Mesendoderm (in vitro differentiated cells): Measurements from ENCODE around the gene PLCXD3. TPM values are rescaled to one million over a fixed set of nuclear protein-coding genes. Genes with fewer than 3 reads are reported as not detected.

ENCODE experiments used
- DNase-seq: peaks from one replicate; pipeline ENCODE4 v3.0.0; 2013
- H2AK5ac ChIP-seq: 2 replicates; pipeline ENCODE4 v1.6.1; 2013; ENCODE audit warnings: low read length, inconsistent platforms
- H2BK120ac ChIP-seq: 2 replicates; pipeline ENCODE4 v1.6.1; 2013; ENCODE audit warnings: low read depth, mild to moderate bottlenecking, low read length, moderate library complexity, mixed read lengths
- H2BK15ac ChIP-seq: replicated peaks from 2 replicates; pipeline ENCODE4 v1.6.1; 2013; ENCODE audit warnings: low read depth, mild to moderate bottlenecking, moderate library complexity
- H2BK5ac ChIP-seq: 2 replicates; pipeline ENCODE4 v1.6.1; 2013; ENCODE audit warnings: low read length, inconsistent platforms
- H3K18ac ChIP-seq: 2 replicates; pipeline ENCODE4 v1.6.1; 2013; ENCODE audit warnings: mild to moderate bottlenecking, low read length, mixed read lengths
- H3K23ac ChIP-seq: one replicate; pipeline ENCODE4 v1.6.1; 2013; ENCODE audit warnings: low read length
- H3K27ac ChIP-seq: 2 replicates; pipeline ENCODE4 v1.5.1; 2013; ENCODE audit warnings: low read depth, mild to moderate bottlenecking, inconsistent platforms, low read length, moderate library complexity
- H3K27me3 ChIP-seq: 2 replicates; pipeline ENCODE4 v1.6.1; 2013; ENCODE audit warnings: low read length, control low read depth, mild to moderate bottlenecking, inconsistent platforms; ENCODE audit not compliant: insufficient read depth, poor library complexity
- H3K36me3 ChIP-seq: 2 replicates; pipeline ENCODE4 v1.6.1; 2013; ENCODE audit warnings: low read length, inconsistent platforms; ENCODE audit not compliant: control insufficient read depth, insufficient read depth
- H3K4ac ChIP-seq: one replicate; pipeline ENCODE4 v1.6.1; 2013; ENCODE audit warnings: low read depth, mild to moderate bottlenecking, low read length, moderate library complexity
- H3K4me1 ChIP-seq: 2 replicates; pipeline ENCODE4 v1.6.1; 2013; ENCODE audit warnings: low read depth, low read length, inconsistent platforms; ENCODE audit not compliant: control insufficient read depth
- H3K4me2 ChIP-seq: 2 replicates; pipeline ENCODE4 v1.6.1; 2013; ENCODE audit warnings: low read length
- H3K4me3 ChIP-seq: 2 replicates; pipeline ENCODE4 v1.5.1; 2013; ENCODE audit warnings: mild to moderate bottlenecking, low read length
- H3K56ac ChIP-seq: one replicate; pipeline ENCODE4 v1.6.1; 2013; ENCODE audit warnings: low read length
- H3K79me1 ChIP-seq: 2 replicates; pipeline ENCODE4 v1.6.1; 2013; ENCODE audit warnings: low read length, inconsistent platforms
- H3K79me2 ChIP-seq: 2 replicates; pipeline ENCODE4 v1.6.1; 2013; ENCODE audit warnings: mild to moderate bottlenecking, low read length; ENCODE audit not compliant: control insufficient read depth, insufficient read depth
- H3K9ac ChIP-seq: 2 replicates; pipeline ENCODE4 v1.6.1; 2013; ENCODE audit warnings: low read length, inconsistent platforms
- H4K5ac ChIP-seq: one replicate; pipeline ENCODE4 v1.6.1; 2013; ENCODE audit warnings: low read length
- H4K8ac ChIP-seq: one replicate; pipeline ENCODE4 v1.6.1; 2013; ENCODE audit warnings: low read depth, mild to moderate bottlenecking, control low read depth, low read length, moderate library complexity
- WGBS: extraction: QIAGEN DNeasy Blood & Tissue Kit; methylation state at CpG from one replicate; pipeline ENCODE4 v1.1.7; 2013; ENCODE audit warnings: low lambda C conversion rate, missing lambda C conversion rate; ENCODE audit not compliant: insufficient coverage; ENCODE audit errors: extremely low coverage; 5-methylcytosine and 5-hydroxymethylcytosine counted together
- polyA plus RNA-seq, 2 experiments: library from polyadenylated mRNA; stranded (reverse); fragments of 200-250 nt; gene quantifications; one replicate each; pipeline ENCODE4 v1.2.3, GENCODE V29; 2013

Gene PLCXD3, protein sequence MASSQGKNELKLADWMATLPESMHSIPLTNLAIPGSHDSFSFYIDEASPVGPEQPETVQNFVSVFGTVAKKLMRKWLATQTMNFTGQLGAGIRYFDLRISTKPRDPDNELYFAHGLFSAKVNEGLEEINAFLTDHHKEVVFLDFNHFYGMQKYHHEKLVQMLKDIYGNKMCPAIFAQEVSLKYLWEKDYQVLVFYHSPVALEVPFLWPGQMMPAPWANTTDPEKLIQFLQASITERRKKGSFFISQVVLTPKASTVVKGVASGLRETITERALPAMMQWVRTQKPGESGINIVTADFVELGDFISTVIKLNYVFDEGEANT
- 0.04 TPM for polyA plus RNA-seq (2013, experiment 1 of 2)
- polyA plus RNA-seq (2013, experiment 2 of 2): 0.04 TPM

DNA sequence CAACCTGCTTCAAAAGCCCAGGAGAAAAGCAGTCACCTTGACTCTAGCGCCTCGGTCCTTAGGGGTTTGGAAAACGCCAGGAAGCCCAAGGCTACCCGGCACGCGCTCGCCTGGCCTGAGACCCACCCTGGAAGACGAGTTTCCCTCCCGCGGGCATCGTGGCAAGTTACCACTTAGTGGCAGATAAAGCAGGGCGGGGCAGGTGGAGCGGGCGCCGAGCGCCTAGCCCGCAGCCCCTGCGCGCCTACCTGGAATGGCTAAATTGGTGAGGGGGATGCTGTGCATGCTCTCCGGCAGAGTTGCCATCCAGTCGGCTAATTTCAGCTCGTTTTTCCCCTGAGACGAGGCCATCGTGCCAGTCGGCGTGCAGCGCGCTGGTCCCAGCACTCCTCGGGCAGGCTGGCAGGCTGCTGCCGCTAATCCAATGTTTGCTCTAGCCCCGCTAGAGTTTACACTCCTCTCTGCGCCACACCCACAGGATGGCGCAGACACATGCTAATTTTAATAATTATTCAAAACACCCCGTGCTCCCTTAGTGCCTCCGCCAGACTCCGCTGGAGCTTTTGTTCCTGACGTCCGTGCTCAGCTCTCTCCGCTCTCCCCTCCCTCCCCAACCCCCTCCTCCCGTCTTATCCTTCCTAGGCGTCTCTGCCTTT, at the start of gene PLCXD3:
Gene PLCXD3, minus strand, starts transcription at position 426 of the 656 bp plus-strand sequence. Its CDS starts 75 bp downstream, at position 351.
- H3K4me2 ChIP-seq: peak within 1 kb of the TSS; percentile 79
- H4K8ac ChIP-seq: no peak within 1 kb of the TSS
- no peaks in the 10 kb centered on the region for H3K36me3 ChIP-seq
- peaks cover 3% of the 10 kb centered on the region for H3K4me1 ChIP-seq
- H3K56ac ChIP-seq: peak within 1 kb of the TSS; percentile 71
- DNase-seq: peak; percentile 29
- H3K79me2 ChIP-seq: no peaks in the 10 kb centered on the region
- peak within 1 kb of the TSS; percentile 55 for H3K4me3 ChIP-seq
- H2AK5ac ChIP-seq: no peak within 1 kb of the TSS
- no peak within 1 kb of the TSS for H4K5ac ChIP-seq
- no CpG with 5 or more reads among the region's 41 CpGs for WGBS
- H2BK15ac ChIP-seq: no peak within 1 kb of the TSS
- no peaks in the 10 kb centered on the region for H3K79me1 ChIP-seq
- no peak within 1 kb of the TSS for H2BK5ac ChIP-seq
- peaks cover 13% of the 10 kb centered on the region for H3K27me3 ChIP-seq
- H3K4ac ChIP-seq: no peak within 1 kb of the TSS
- no peak within 1 kb of the TSS for H3K18ac ChIP-seq
- no peak within 1 kb of the TSS for H2BK120ac ChIP-seq
- no peak within 1 kb of the TSS for H3K27ac ChIP-seq
- H3K9ac ChIP-seq: peak within 1 kb of the TSS; percentile 29
- no peak within 1 kb of the TSS for H3K23ac ChIP-seq

- Histone ChIP-seq H3K27me3 (no peaks in the 10 kb centered on the region), H4K5ac (no peak overlapping the region), H3K9ac (no peak overlapping the region), H3K4me3 (no peak overlapping the region), H3K23ac (no peak overlapping the region), H2AK5ac (no peak overlapping the region), H3K27ac (no peak overlapping the region), H2BK5ac (no peak overlapping the region), H3K79me2 (no peaks in the 10 kb centered on the region), H3K4me1 (no peaks in the 10 kb centered on the region), H3K4ac (no peak overlapping the region), H2BK120ac (no peak overlapping the region), H3K36me3 (no peaks in the 10 kb centered on the region), H3K18ac (no peak overlapping the region), H2BK15ac (no peak overlapping the region), H3K56ac (no peak overlapping the region), H3K4me2 (no peak overlapping the region), H3K79me1 (no peaks in the 10 kb centered on the region), H4K8ac (no peak overlapping the region)
- WGBS: no CpG with 5 or more reads among the region's 3 CpGs
- no peak for DNase-seq
These were observed 48.8 kb upstream of the PLCXD3 start for GRCh38 chr5:41559184-41559583.

DNA sequence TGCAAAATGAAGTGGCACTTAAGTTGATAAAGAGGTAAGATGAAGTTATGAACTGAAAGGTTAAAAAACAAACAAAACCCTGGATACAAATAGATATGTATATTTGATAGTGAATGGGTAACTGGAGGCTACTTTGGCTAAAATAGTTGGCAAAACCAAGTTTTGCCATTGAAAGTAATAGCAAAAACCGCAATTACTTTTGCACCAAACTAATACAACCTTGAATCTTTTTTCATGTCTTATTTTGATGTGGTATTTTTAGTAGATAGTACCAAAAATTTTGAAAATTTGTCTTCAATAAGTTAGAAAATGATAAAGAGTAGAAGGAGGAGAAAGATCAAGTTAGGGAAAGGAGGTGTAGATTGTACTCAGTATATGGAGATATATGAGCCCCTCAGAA, 47.9 kb upstream of the PLCXD3 start:
- no peak overlapping the region for H3K23ac ChIP-seq
- no peaks in the 10 kb centered on the region for H3K36me3 ChIP-seq
- H2BK15ac ChIP-seq: no peak overlapping the region
- H3K9ac ChIP-seq: no peak overlapping the region
- H3K56ac ChIP-seq: no peak overlapping the region
- H2BK120ac ChIP-seq: no peak overlapping the region
- no peak for DNase-seq
- H3K27ac ChIP-seq: no peak overlapping the region
- no peaks in the 10 kb centered on the region for H3K79me1 ChIP-seq
- no peak overlapping the region for H4K8ac ChIP-seq
- WGBS: no CpG with 5 or more reads among the region's 1 CpG
- no peak overlapping the region for H2AK5ac ChIP-seq
- H3K79me2 ChIP-seq: no peaks in the 10 kb centered on the region
- H3K4me3 ChIP-seq: no peak overlapping the region
- no peaks in the 10 kb centered on the region for H3K4me1 ChIP-seq
- H2BK5ac ChIP-seq: no peak overlapping the region
- H4K5ac ChIP-seq: no peak overlapping the region
- no peaks in the 10 kb centered on the region for H3K27me3 ChIP-seq
- no peak overlapping the region for H3K4ac ChIP-seq
- no peak overlapping the region for H3K4me2 ChIP-seq
- H3K18ac ChIP-seq: no peak overlapping the region

- no peak overlapping the region for H4K8ac ChIP-seq
- H3K79me2 ChIP-seq: no peaks in the 10 kb centered on the region
- H2BK120ac ChIP-seq: no peak overlapping the region
- H3K4me2 ChIP-seq: no peak overlapping the region
- no peak overlapping the region for H3K18ac ChIP-seq
- no peaks in the 10 kb centered on the region for H3K27me3 ChIP-seq
- no peak overlapping the region for H4K5ac ChIP-seq
- H3K4me3 ChIP-seq: no peak overlapping the region
- no peak overlapping the region for H2BK5ac ChIP-seq
- no peak overlapping the region for H3K23ac ChIP-seq
- no peak for DNase-seq
- H3K4ac ChIP-seq: no peak overlapping the region
- H2BK15ac ChIP-seq: no peak overlapping the region
- no peak overlapping the region for H3K56ac ChIP-seq
- no peaks in the 10 kb centered on the region for H3K4me1 ChIP-seq
- no peak overlapping the region for H3K9ac ChIP-seq
- H3K36me3 ChIP-seq: no peaks in the 10 kb centered on the region
- WGBS: no CpG with 5 or more reads among the region's 1 CpG
- no peaks in the 10 kb centered on the region for H3K79me1 ChIP-seq
- no peak overlapping the region for H2AK5ac ChIP-seq
- no peak overlapping the region for H3K27ac ChIP-seq
These were observed 37.6 kb upstream of the PLCXD3 start for GRCh38 chr5:41547991-41548390.

DNA sequence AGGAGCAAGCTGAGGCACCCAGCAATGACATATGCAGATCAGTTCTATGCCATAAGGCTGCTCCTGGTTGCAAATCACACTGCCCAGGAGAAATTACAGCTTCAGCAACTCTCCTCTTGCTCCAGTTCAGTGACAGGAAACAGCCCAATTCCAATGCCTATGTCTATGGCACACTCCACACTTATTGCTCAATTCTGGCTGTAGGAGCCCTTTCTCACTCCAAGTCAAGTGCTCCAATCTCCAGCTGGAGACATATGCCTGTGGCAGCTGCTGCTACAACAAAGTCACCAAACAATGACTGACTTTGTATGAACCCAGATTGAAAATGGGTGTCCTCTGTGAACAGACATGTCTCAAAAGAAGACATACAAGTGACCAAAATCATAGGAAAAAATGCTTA, 31.8 kb upstream of the PLCXD3 start:
- H4K5ac ChIP-seq: no peak overlapping the region
- H3K4ac ChIP-seq: no peak overlapping the region
- no peak overlapping the region for H4K8ac ChIP-seq
- no peak overlapping the region for H3K4me2 ChIP-seq
- H3K9ac ChIP-seq: no peak overlapping the region
- no peak overlapping the region for H3K4me3 ChIP-seq
- H3K56ac ChIP-seq: no peak overlapping the region
- H3K79me2 ChIP-seq: no peaks in the 10 kb centered on the region
- DNase-seq: no peak
- H2BK15ac ChIP-seq: no peak overlapping the region
- no peaks in the 10 kb centered on the region for H3K27me3 ChIP-seq
- H3K36me3 ChIP-seq: no peaks in the 10 kb centered on the region
- no peaks in the 10 kb centered on the region for H3K79me1 ChIP-seq
- H2BK120ac ChIP-seq: no peak overlapping the region
- no peak overlapping the region for H3K27ac ChIP-seq
- no peak overlapping the region for H2AK5ac ChIP-seq
- H3K4me1 ChIP-seq: no peaks in the 10 kb centered on the region
- no peak overlapping the region for H3K23ac ChIP-seq
- H2BK5ac ChIP-seq: no peak overlapping the region
- no peak overlapping the region for H3K18ac ChIP-seq
